CD14-positive monocyte (primary cell): ENCODE measurements around the gene POLR1B. TPM values are rescaled to one million over a fixed set of nuclear protein-coding genes. Genes with fewer than 3 reads are reported as not detected.
A peak's percentile ranks its signal among the peaks of the same experiment; 100 is the strongest.

Source experiments
- DNase-seq, 3 donors: peaks; one replicate each; pipeline ENCODE4 v3.0.0-alpha.2; 2011 to 2022
- H2AFZ ChIP-seq: 2 replicates; pipeline ENCODE4 v1.6.0; 2012; ENCODE audit warnings: mild to moderate bottlenecking, low read depth, low read length, inconsistent platforms; ENCODE audit not compliant: insufficient read depth, poor library complexity, severe bottlenecking
- H3K27ac ChIP-seq, 2 donors: 1 replicate in 1 of 2; 2 replicates in 1 of 2; pipeline ENCODE4 v1.5.1; 2012 to 2013; ENCODE audit warnings: low read length in 2 of 2, control low read depth in 1 of 2, inconsistent platforms in 1 of 2, low read depth in 1 of 2, mild to moderate bottlenecking in 1 of 2
- H3K27me3 ChIP-seq, 2 donors: one replicate each; pipeline versions ENCODE4 v1.6.0 to v1.6.1; 2011 to 2013; ENCODE audit warnings: low read length in 2 of 2; ENCODE audit not compliant: control insufficient read depth in 2 of 2, insufficient read depth in 2 of 2
- H3K36me3 ChIP-seq, 2 donors: replicated peaks in 1 of 2; 1 replicate in 1 of 2; 2 replicates in 1 of 2; pipeline versions ENCODE4 v1.5.1 to v1.6.1; 2012 to 2013; ENCODE audit warnings: low read length in 2 of 2, control low read depth in 1 of 2, inconsistent platforms in 1 of 2, mild to moderate bottlenecking in 1 of 2; ENCODE audit not compliant: insufficient read depth in 2 of 2, control insufficient read depth in 1 of 2
- H3K4me1 ChIP-seq, 2 donors: 1 replicate in 1 of 2; 2 replicates in 1 of 2; pipeline versions ENCODE4 v1.5.1 to v1.6.1; 2012 to 2013; ENCODE audit warnings: low read length in 2 of 2, control low read depth in 1 of 2, inconsistent platforms in 1 of 2, mild to moderate bottlenecking in 1 of 2, moderate library complexity in 1 of 2; ENCODE audit not compliant: insufficient read depth in 2 of 2, control insufficient read depth in 1 of 2
- H3K4me2 ChIP-seq: replicated peaks from 2 replicates; pipeline ENCODE3; 2012; ENCODE audit warnings: low read length, moderate library complexity, mild to moderate bottlenecking; ENCODE audit not compliant: poor library complexity, severe bottlenecking; ENCODE audit errors: extremely low read depth
- H3K4me3 ChIP-seq, 3 experiments: fragments of 200-600 bp in 1 of 3; sonication (generic) in 1 of 3; replicated peaks in 1 of 3; 1 replicate in 2 of 3; 2 replicates in 1 of 3; pipeline ENCODE4 v1.5.1; 2011 to 2013; ENCODE audit warnings: low read length in 3 of 3, mild to moderate bottlenecking in 3 of 3, control low read depth in 2 of 3, low read depth in 2 of 3, inconsistent platforms in 1 of 3, moderate library complexity in 1 of 3
- H3K79me2 ChIP-seq: 2 replicates; pipeline ENCODE4 v1.6.0; 2012; ENCODE audit warnings: mild to moderate bottlenecking, control low read depth, inconsistent platforms, low read length, moderate library complexity; ENCODE audit not compliant: insufficient read depth
- H3K9ac ChIP-seq: 2 replicates; pipeline ENCODE4 v1.6.0; 2017; ENCODE audit warnings: low read length, mild to moderate bottlenecking; ENCODE audit not compliant: insufficient read depth, poor library complexity, severe bottlenecking
- H3K9me3 ChIP-seq, 2 donors: replicated peaks in 1 of 2; 1 replicate in 1 of 2; 2 replicates in 1 of 2; pipeline versions ENCODE4 v1.5.1 to v1.6.1; 2012 to 2013; ENCODE audit warnings: low read length in 2 of 2, control low read depth in 1 of 2; ENCODE audit not compliant: control insufficient read depth in 1 of 2, insufficient read depth in 1 of 2
- H4K20me1 ChIP-seq: 2 replicates; pipeline ENCODE4 v1.6.0; 2012; ENCODE audit warnings: mild to moderate bottlenecking, low read length, control low read depth, moderate library complexity; ENCODE audit not compliant: insufficient read depth
- H3K27ac Mint-ChIP-seq, 7 donors: one replicate each; pipeline ENCODE4 v1.8.0; 2020; ENCODE audit warnings: mild to moderate bottlenecking in 7 of 7, mixed read lengths in 7 of 7, moderate library complexity in 6 of 7, inconsistent platforms in 2 of 7
- H3K27me3 Mint-ChIP-seq, 3 donors: one replicate each; pipeline ENCODE4 v1.8.0; 2021 to 2022; ENCODE audit warnings: low read depth in 3 of 3, mild to moderate bottlenecking in 3 of 3, mixed read lengths in 3 of 3, moderate library complexity in 3 of 3, inconsistent platforms in 1 of 3
- H3K36me3 Mint-ChIP-seq, 2 donors: one replicate each; pipeline ENCODE4 v1.8.0; 2020; ENCODE audit warnings: mixed read lengths in 2 of 2, inconsistent platforms in 1 of 2, mild to moderate bottlenecking in 1 of 2
- H3K4me1 Mint-ChIP-seq: one replicate; pipeline ENCODE4 v1.8.0; 2020; ENCODE audit warnings: mild to moderate bottlenecking, mixed read lengths
- H3K4me3 Mint-ChIP-seq, 2 donors: one replicate each; pipeline ENCODE4 v1.8.0; 2020; ENCODE audit warnings: mild to moderate bottlenecking in 2 of 2, mixed read lengths in 2 of 2, moderate library complexity in 1 of 2
- H3K9me3 Mint-ChIP-seq, 7 donors: one replicate each; pipeline ENCODE4 v1.8.0; 2020 to 2022; ENCODE audit warnings: mixed read lengths in 7 of 7, mild to moderate bottlenecking in 6 of 7, moderate library complexity in 6 of 7, inconsistent platforms in 2 of 7
- CTCF ChIP-seq: fragments of 200-600 bp; IDR thresholded peaks from one replicate; pipeline ENCODE4 v1.8.0; 2022; ENCODE audit warnings: antibody characterized with exemption, mild to moderate bottlenecking
- WGBS: methylation state at CpG from one replicate; pipeline ENCODE4 v1.1.5; 2013; ENCODE audit warnings: missing lambda C conversion rate; ENCODE audit not compliant: insufficient coverage; 5-methylcytosine and 5-hydroxymethylcytosine counted together
- intact Hi-C, 2 donors: fragments of 100-400 bp; cut with micrococcal nuclease; formaldehyde crosslinking; loops; one replicate each; pipeline versions ENCODE4 v1.15.0 to v1.15.1; 2023
- polyA plus RNA-seq, 3 donors: library from polyadenylated mRNA; depleted of rRNA in 1 of 3; unstranded in 2 of 3; stranded (reverse) in 1 of 3; fragments of 300-500 nt in 2 of 3; fragments of >200 nt in 1 of 3; fragmentation: Illumina TruSeq in 2 of 3; gene quantifications; 1 replicate in 2 of 3; 2 replicates in 1 of 3; pipeline ENCODE4 v1.2.3, GENCODE V29; 2012 to 2021
- small RNA-seq: library from RNA; depleted of rRNA; stranded (forward); fragments of <200 nt; gene quantifications from one replicate; pipeline ENCODE3, GENCODE V24; 2012; ENCODE audit warnings: low read depth; ENCODE audit not compliant: insufficient read length

The POLR1B gene
- polyA plus RNA-seq, 3 donors: 5.2 to 6.3 (median 5.3) TPM

GRCh38 chr2:112625474-112626114, 83.3 kb downstream of the POLR1B start:
- H3K9me3 ChIP-seq: no peaks in the 10 kb centered on the region
- no peaks in the 10 kb centered on the region for H3K36me3 ChIP-seq
- no peaks in the 10 kb centered on the region for H3K27me3 ChIP-seq
- H3K4me1 ChIP-seq: peaks cover 68 to 80% of the 10 kb centered on the region in 2 donors
- Mint-ChIP-seq H3K4me1 (peaks cover 76% of the 10 kb centered on the region), H3K4me3 (no peak overlapping the region), H3K27me3 (peaks cover 0 to 1% (median 0%) of the 10 kb centered on the region in 3 donors), H3K27ac (peak overlapping the region; percentile 79 to 94 (median 90)), H3K9me3 (no peaks in the 10 kb centered on the region), H3K36me3 (no peaks in the 10 kb centered on the region)
- DNase-seq: no peak
- WGBS: 45% methylated on average over 2 of the region's 7 CpGs
- no peak overlapping the region for H2AFZ ChIP-seq
- no peak overlapping the region for H3K4me2 ChIP-seq
- no peaks in the 10 kb centered on the region for H4K20me1 ChIP-seq
- intact Hi-C loops: loop anchor here (2.0 to 5.0 kb wide), 2 partner anchors 19 to 62 kb away; partner anchors contain the start of gene SLC20A1 (in 1 of the 2)
- peak overlapping the region; percentile 70 to 89 for H3K27ac ChIP-seq
- no peak for TF ChIP-seq CTCF
- no peaks in the 10 kb centered on the region for H3K79me2 ChIP-seq
- peak overlapping the region in 1 of 3 experiments; percentile 1 for H3K4me3 ChIP-seq
- no peak overlapping the region for H3K9ac ChIP-seq

GRCh38 chr2:112626604-112627059, 84.4 kb downstream of the POLR1B start:
- H3K9me3 Mint-ChIP-seq: no peaks in the 10 kb centered on the region
- intact Hi-C loops: loop anchor here in 1 of 2 donors (5.0 kb wide), 1 partner anchor 61 kb away; no protein-coding TSS in a partner anchor
- Histone ChIP-seq H3K9ac (peak overlapping the region; percentile 51), H3K4me1 (peaks cover 79 to 91% of the 10 kb centered on the region in 2 donors), H3K27me3 (no peaks in the 10 kb centered on the region), H3K4me2 (peak overlapping the region; percentile 79), H3K36me3 (no peaks in the 10 kb centered on the region), H4K20me1 (no peaks in the 10 kb centered on the region), H3K27ac (peak overlapping the region; percentile 70 to 89), H3K79me2 (no peaks in the 10 kb centered on the region), H2AFZ (peak overlapping the region; percentile 68), H3K9me3 (no peaks in the 10 kb centered on the region), H3K4me3 (peak overlapping the region in 1 of 3 experiments; percentile 62)
- peak; percentile 85 for TF ChIP-seq CTCF
- peak in 2 of 3 donors; percentile 53 to 55 for DNase-seq
- WGBS: 0% methylated on average over 6 of the region's 7 CpGs
- H3K4me3 Mint-ChIP-seq: peak overlapping the region; percentile 59 to 71
- peak overlapping the region; percentile 79 to 96 (median 90) for H3K27ac Mint-ChIP-seq
- H3K36me3 Mint-ChIP-seq: no peaks in the 10 kb centered on the region
- H3K27me3 Mint-ChIP-seq: peaks cover 0 to 1% (median 0%) of the 10 kb centered on the region in 3 donors
- peaks cover 83% of the 10 kb centered on the region for H3K4me1 Mint-ChIP-seq

Small RNA genes lying within 50 kb of the gene (small RNA-seq; reads per million reads assigned to genes)
- gene RF00019: not detected

Other genes with a start within 250 kb of the POLR1B start
- gene RGPD8, start 108.8 kb upstream of the POLR1B start, polyA plus RNA-seq: 1 to 10 TPM in 2 of 3 donors, under 1 TPM in 1; 0.29 to 3.4 (median 1.2) TPM
- 10 to 100 TPM in 1 of 3 donors, 1 to 10 TPM in 2; 2.7 to 13.9 (median 5.4) TPM for gene TTL, start 60.3 kb upstream of the POLR1B start, polyA plus RNA-seq
- gene CHCHD5, start 42.1 kb downstream of the POLR1B start, polyA plus RNA-seq: 10 to 100 TPM; 37.1 to 77.3 (median 56.2) TPM
- 100 to 1,000 TPM in 1 of 3 donors, 10 to 100 TPM in 2; 16.1 to 112 (median 36.3) TPM for gene SLC20A1, start 103.5 kb downstream of the POLR1B start, polyA plus RNA-seq
- 1 to 10 TPM in 1 of 3 donors, not detected in 2; 2.2 TPM for gene NT5DC4, start 178.6 kb downstream of the POLR1B start, polyA plus RNA-seq
- under 1 TPM in 2 of 3 donors, not detected in 1; 0.04 to 0.24 TPM for gene CKAP2L, start 222.1 kb downstream of the POLR1B start, polyA plus RNA-seq
- gene IL1A, start 242.0 kb downstream of the POLR1B start, polyA plus RNA-seq: under 1 TPM in 2 of 3 donors, not detected in 1; 0.26 to 0.83 TPM